ENCODE data around the gene TRERF1.
"Not testable (repeated sequence)": the region's sequence is repeated elsewhere in the genome, so short reads cannot be mapped to it uniquely, and the experiment has no call there.

DNA sequence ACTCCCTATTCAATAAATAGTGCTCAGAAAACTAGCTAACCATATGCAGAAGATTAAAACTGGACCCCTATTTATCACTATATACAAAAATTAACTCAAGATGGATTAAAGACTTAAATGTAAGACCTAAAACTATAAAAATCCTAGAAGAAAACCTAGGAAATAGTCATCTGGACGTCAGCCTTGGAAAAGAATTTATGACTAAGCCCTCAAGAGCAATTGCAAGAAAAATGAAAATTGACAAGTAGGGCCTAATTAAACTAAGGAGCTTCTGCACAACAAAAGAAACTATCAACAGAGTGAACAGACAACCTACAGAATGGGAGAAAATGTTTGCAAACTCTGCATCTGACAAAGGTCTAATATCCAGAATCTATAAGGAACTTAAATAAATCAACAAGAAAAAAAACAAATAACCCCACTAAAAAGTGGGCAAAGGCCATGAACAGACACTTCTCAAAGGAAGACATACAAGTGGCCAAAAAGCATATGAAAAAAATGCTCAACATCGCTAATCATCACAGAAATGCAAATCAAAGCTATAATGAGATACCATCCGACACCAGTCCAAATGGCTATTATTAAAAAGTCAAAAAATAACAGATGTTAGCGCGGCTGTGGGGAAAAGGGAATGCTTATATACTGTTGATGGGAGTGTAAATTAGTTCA, 126.9 kb downstream of the TRERF1 start:
- not testable (repeated sequence) for TF ChIP-seq POLR2A (IDR thresholded peaks at IDR 0.05; ENCODE audit: low read depth, low read length); TAF1 (IDR thresholded peaks at IDR 0.05; ENCODE audit: borderline replicate concordance, low read depth, low read length); POLR2AphosphoS5 (IDR thresholded peaks at IDR 0.05; ENCODE audit: low read depth, low read length)
